ENCODE measurements around the gene FLT3.

The FLT3 gene

GRCh38 chr13:28046981-28047380 is 53.4 kb downstream of the FLT3 start:
- Histone ChIP-seq H3K79me2 (ENCODE audit: low read length) (no peaks in the 10 kb centered on the region), H3K36me3 (replicated peaks; ENCODE audit: insufficient read depth, low read length) (no peaks in the 10 kb centered on the region), H3K4me1 (ENCODE audit: low read length) (peaks cover 18% of the 10 kb centered on the region), H3K4me2 (ENCODE audit: low read depth, low read length) (no peak overlapping the region), H3K27me3 (replicated peaks; ENCODE audit: insufficient read depth, low read length) (no peaks in the 10 kb centered on the region), H3K9me3 (replicated peaks; ENCODE audit: insufficient read depth, low read length) (no peaks in the 10 kb centered on the region), H2AFZ (ENCODE audit: low read length) (no peak overlapping the region), H3K27ac (ENCODE audit: low read length) (no peak overlapping the region; the same call in 1 of the 2 replicates), H3K9me2 (replicated peaks; ENCODE audit: insufficient read depth, low read length) (no peaks in the 10 kb centered on the region), H3F3A (ENCODE audit: insufficient read depth, low read length) (0 out of 2 replicates have a peak, but pooled peaks cover 2% of the 10 kb centered on the region), H3K9ac (ENCODE audit: low read length) (no peak overlapping the region), H3K4me3 (ENCODE audit: low read length) (no peak overlapping the region), H4K20me1 (ENCODE audit: insufficient read depth, low read length) (no peaks in the 10 kb centered on the region)
- DNase-seq: no peak
- no peak for TF ChIP-seq CTCF (IDR thresholded peaks at IDR 0.05; ENCODE audit: low read length)
- no peak for TF ChIP-seq EZH2phosphoT487 (IDR thresholded peaks at IDR 0.05; ENCODE audit: low read length)
- TF ChIP-seq EZH2 (optimal IDR thresholded peaks at IDR 0.05; ENCODE audit: low read depth, low read length): no peak

- Histone ChIP-seq H3K9ac (ENCODE audit: low read length) (no peak overlapping the region), H3K79me2 (ENCODE audit: low read length) (no peaks in the 10 kb centered on the region), H3K4me2 (ENCODE audit: low read depth, low read length) (no peak overlapping the region), H3K27me3 (replicated peaks; ENCODE audit: insufficient read depth, low read length) (no peaks in the 10 kb centered on the region), H3K36me3 (replicated peaks; ENCODE audit: insufficient read depth, low read length) (no peaks in the 10 kb centered on the region), H2AFZ (ENCODE audit: low read length) (no peak overlapping the region), H3K4me1 (ENCODE audit: low read length) (peaks cover 18% of the 10 kb centered on the region), H3K9me2 (replicated peaks; ENCODE audit: insufficient read depth, low read length) (no peaks in the 10 kb centered on the region), H3K27ac (ENCODE audit: low read length) (no peak overlapping the region), H4K20me1 (ENCODE audit: insufficient read depth, low read length) (no peaks in the 10 kb centered on the region), H3K9me3 (replicated peaks; ENCODE audit: insufficient read depth, low read length) (no peaks in the 10 kb centered on the region), H3F3A (ENCODE audit: insufficient read depth, low read length) (0 out of 2 replicates have a peak, but pooled peaks cover 2% of the 10 kb centered on the region), H3K4me3 (ENCODE audit: low read length) (no peak overlapping the region)
- no peak for DNase-seq
- no peak for TF ChIP-seq EZH2 (optimal IDR thresholded peaks at IDR 0.05; ENCODE audit: low read depth, low read length)
- TF ChIP-seq CTCF (IDR thresholded peaks at IDR 0.05; ENCODE audit: low read length): no peak
- TF ChIP-seq EZH2phosphoT487 (IDR thresholded peaks at IDR 0.05; ENCODE audit: low read length): no peak
Measured at GRCh38 chr13:28045861-28046260, 54.5 kb downstream of the FLT3 start.

GRCh38 chr13:28044608-28045007 is 55.8 kb downstream of the FLT3 start:
- H3K4me1 ChIP-seq (ENCODE audit: low read length): peaks cover 14% of the 10 kb centered on the region; the same call in 1 of the 2 replicates
- TF ChIP-seq EZH2phosphoT487 (IDR thresholded peaks at IDR 0.05; ENCODE audit: low read length) (no peak), CTCF (IDR thresholded peaks at IDR 0.05; ENCODE audit: low read length) (no peak), EZH2 (optimal IDR thresholded peaks at IDR 0.05; ENCODE audit: low read depth, low read length) (no peak)

More at GRCh38 chr13:28044608-28045007, 55.8 kb downstream of the FLT3 start:
- Histone ChIP-seq H3K4me3 (ENCODE audit: low read length) (no peak overlapping the region), H3K9me3 (replicated peaks; ENCODE audit: insufficient read depth, low read length) (no peaks in the 10 kb centered on the region), H4K20me1 (ENCODE audit: insufficient read depth, low read length) (no peaks in the 10 kb centered on the region), H3K27ac (ENCODE audit: low read length) (no peak overlapping the region), H3K9ac (ENCODE audit: low read length) (no peak overlapping the region), H3K79me2 (ENCODE audit: low read length) (no peaks in the 10 kb centered on the region), H3K9me2 (replicated peaks; ENCODE audit: insufficient read depth, low read length) (no peaks in the 10 kb centered on the region), H3K27me3 (replicated peaks; ENCODE audit: insufficient read depth, low read length) (no peaks in the 10 kb centered on the region), H3K36me3 (replicated peaks; ENCODE audit: insufficient read depth, low read length) (no peaks in the 10 kb centered on the region), H3K4me2 (ENCODE audit: low read depth, low read length) (no peak overlapping the region), H2AFZ (ENCODE audit: low read length) (no peak overlapping the region), H3F3A (ENCODE audit: insufficient read depth, low read length) (0 out of 2 replicates have a peak, but pooled peaks cover 2% of the 10 kb centered on the region)
- no peak for DNase-seq
